Activated naive CD4-positive, alpha-beta T cell treated with anti-CD3 and anti-CD28 coated beads, Interleukin-2, amount 50 U/mL, for 72 hours (primary cell): ENCODE data around the gene VPS45. TPM values are rescaled to one million over a fixed set of nuclear protein-coding genes. Genes with fewer than 3 reads are reported as not detected.

Experiments
- ATAC-seq, 2 donors: fragments of 150-1000 bp; cut with Tn5 transposase; 2 replicates each; pipeline ENCODE4 v1.10.0; 2021; ENCODE audit warnings: mild to moderate bottlenecking in 2 of 2, moderate library complexity in 2 of 2
- DNase-seq, 2 donors: peaks; one replicate each; pipeline ENCODE4 v3.0.0; 2021 to 2022; ENCODE audit warnings: low spot score in 2 of 2
- H3K27ac Mint-ChIP-seq, 2 donors: one replicate each; pipeline ENCODE4 v1.8.0; 2022; ENCODE audit warnings: mild to moderate bottlenecking in 2 of 2, mixed read lengths in 2 of 2
- H3K36me3 Mint-ChIP-seq, 2 donors: one replicate each; pipeline ENCODE4 v1.8.0; 2022; ENCODE audit warnings: mixed read lengths in 2 of 2
- H3K9me3 Mint-ChIP-seq, 2 donors: one replicate each; pipeline ENCODE4 v1.8.0; 2022; ENCODE audit warnings: mixed read lengths in 2 of 2
- total RNA-seq, 2 donors: library from RNA; stranded (reverse); gene quantifications; one replicate each; pipeline ENCODE4 v1.2.3, GENCODE V29; 2022

VPS45 gene
- total RNA-seq, 2 donors from 2014 or later, result 25.0 to 42.4 TPM

GRCh38 chr1:150065184-150065871 is 2.2 kb upstream of the VPS45 start:
- H3K27ac Mint-ChIP-seq, result no peak overlapping the region
- DNase-seq (no peak), ATAC-seq (no peak)
- H3K36me3 Mint-ChIP-seq, result peaks cover 0 to 19% of the 10 kb centered on the region in 2 donors
- no peaks in the 10 kb centered on the region for H3K9me3 Mint-ChIP-seq

- Mint-ChIP-seq H3K9me3 (no peaks in the 10 kb centered on the region), H3K27ac (peak overlapping the region; percentile 36 to 94), H3K36me3 (peaks cover 0 to 19% of the 10 kb centered on the region in 2 donors)
- no peak for DNase-seq
- ATAC-seq, result no peak
These were observed 1.2 kb upstream of the VPS45 start for GRCh38 chr1:150066328-150066727.

GRCh38 chr1:150066838-150067183 is 765 bp upstream of the VPS45 start:
- DNase-seq, result peak; percentile 48 to 58
- H3K9me3 Mint-ChIP-seq, result no peaks in the 10 kb centered on the region
- peaks cover 0 to 19% of the 10 kb centered on the region in 2 donors for H3K36me3 Mint-ChIP-seq
- H3K27ac Mint-ChIP-seq, result peak overlapping the region; percentile 94 to 97
- peak; percentile 56 to 62 for ATAC-seq

- no peak for ATAC-seq
- Mint-ChIP-seq H3K27ac (peak overlapping the region; percentile 94 to 97), H3K9me3 (no peaks in the 10 kb centered on the region), H3K36me3 (peaks cover 0 to 19% of the 10 kb centered on the region in 2 donors)
- no peak for DNase-seq
These were observed 496 bp downstream of the VPS45 start for GRCh38 chr1:150068109-150068435.

GRCh38 chr1:150069923-150070322 is 2.3 kb downstream of the VPS45 start:
- H3K9me3 Mint-ChIP-seq, result no peaks in the 10 kb centered on the region
- no peak for DNase-seq
- no peak for ATAC-seq
- no peak overlapping the region for H3K27ac Mint-ChIP-seq
- H3K36me3 Mint-ChIP-seq, result peaks cover 0 to 19% of the 10 kb centered on the region in 2 donors

GRCh38 chr1:150072959-150073358 is 5.4 kb downstream of the VPS45 start:
- H3K36me3 Mint-ChIP-seq, result peaks cover 0 to 13% of the 10 kb centered on the region in 2 donors
- H3K9me3 Mint-ChIP-seq, result no peaks in the 10 kb centered on the region
- ATAC-seq (peak in 1 of 2 donors; percentile 53), DNase-seq (no peak)
- no peak overlapping the region for H3K27ac Mint-ChIP-seq

- Mint-ChIP-seq H3K27ac (no peak overlapping the region), H3K9me3 (no peaks in the 10 kb centered on the region), H3K36me3 (peaks cover 0 to 12% of the 10 kb centered on the region in 2 donors)
- ATAC-seq, result no peak
- no peak for DNase-seq
These were observed 5.9 kb downstream of the VPS45 start for GRCh38 chr1:150073516-150073915.

- ATAC-seq (no peak), DNase-seq (no peak)
- Mint-ChIP-seq H3K36me3 (peaks cover 0 to 6% of the 10 kb centered on the region in 2 donors), H3K27ac (no peak overlapping the region), H3K9me3 (no peaks in the 10 kb centered on the region)
These were observed 8.5 kb downstream of the VPS45 start for GRCh38 chr1:150076066-150076465.

GRCh38 chr1:150076985-150077384 is 9.4 kb downstream of the VPS45 start:
- no peak for DNase-seq
- Mint-ChIP-seq H3K27ac (no peak overlapping the region), H3K9me3 (no peaks in the 10 kb centered on the region), H3K36me3 (peaks cover 5 to 6% of the 10 kb centered on the region in 2 donors)
- ATAC-seq, result no peak

- Mint-ChIP-seq H3K36me3 (peaks cover 6 to 12% of the 10 kb centered on the region in 2 donors), H3K9me3 (no peaks in the 10 kb centered on the region), H3K27ac (no peak overlapping the region)
- DNase-seq (no peak), ATAC-seq (no peak)
These were observed 13.2 kb downstream of the VPS45 start for GRCh38 chr1:150080784-150081183.

GRCh38 chr1:150082494-150082893 is 14.9 kb downstream of the VPS45 start:
- H3K9me3 Mint-ChIP-seq, result no peaks in the 10 kb centered on the region
- no peak overlapping the region for H3K27ac Mint-ChIP-seq
- no peak for DNase-seq
- H3K36me3 Mint-ChIP-seq, result peaks cover 6 to 12% of the 10 kb centered on the region in 2 donors
- no peak for ATAC-seq

- H3K36me3 Mint-ChIP-seq, result peaks cover 0 to 12% of the 10 kb centered on the region in 2 donors
- no peak for ATAC-seq
- DNase-seq, result no peak
- no peak overlapping the region for H3K27ac Mint-ChIP-seq
- no peaks in the 10 kb centered on the region for H3K9me3 Mint-ChIP-seq
These were observed 16.3 kb downstream of the VPS45 start for GRCh38 chr1:150083907-150084306.

GRCh38 chr1:150085406-150085805 is 17.8 kb downstream of the VPS45 start:
- Mint-ChIP-seq H3K27ac (no peak overlapping the region), H3K36me3 (peaks cover 0 to 12% of the 10 kb centered on the region in 2 donors), H3K9me3 (no peaks in the 10 kb centered on the region)
- DNase-seq (no peak), ATAC-seq (no peak)

- peaks cover 0 to 7% of the 10 kb centered on the region in 2 donors for H3K36me3 Mint-ChIP-seq
- DNase-seq (no peak), ATAC-seq (no peak)
- no peaks in the 10 kb centered on the region for H3K9me3 Mint-ChIP-seq
- H3K27ac Mint-ChIP-seq, result no peak overlapping the region
These were observed 19.8 kb downstream of the VPS45 start for GRCh38 chr1:150087415-150087814.

- ATAC-seq (no peak), DNase-seq (no peak)
- Mint-ChIP-seq H3K36me3 (peaks cover 0 to 3% of the 10 kb centered on the region in 2 donors), H3K9me3 (no peaks in the 10 kb centered on the region), H3K27ac (no peak overlapping the region)
These were observed 22.4 kb downstream of the VPS45 start for GRCh38 chr1:150089846-150090520.

GRCh38 chr1:150092180-150092791 is 24.7 kb downstream of the VPS45 start:
- ATAC-seq (no peak), DNase-seq (no peak)
- peaks cover 0 to 5% of the 10 kb centered on the region in 2 donors for H3K36me3 Mint-ChIP-seq
- H3K9me3 Mint-ChIP-seq, result no peaks in the 10 kb centered on the region
- H3K27ac Mint-ChIP-seq, result no peak overlapping the region

GRCh38 chr1:150093805-150094204 is 26.2 kb downstream of the VPS45 start:
- ATAC-seq, result no peak
- H3K36me3 Mint-ChIP-seq, result peaks cover 0 to 5% of the 10 kb centered on the region in 2 donors

More at GRCh38 chr1:150093805-150094204, 26.2 kb downstream of the VPS45 start:
- Mint-ChIP-seq H3K9me3 (no peaks in the 10 kb centered on the region), H3K27ac (no peak overlapping the region)
- no peak for DNase-seq
